Muscle layer of duodenum (tissue), 2 donors: Measurements from ENCODE around the gene SEMA7A.

Source experiments
- H3K27ac ChIP-seq: one replicate; pipeline ENCODE4 v1.7.0; 2013; ENCODE audit warnings: mild to moderate bottlenecking, low read length
- H3K27me3 ChIP-seq: one replicate; pipeline ENCODE4 v1.7.0; 2013; ENCODE audit warnings: low read depth, mild to moderate bottlenecking, control low read depth, low read length
- H3K36me3 ChIP-seq, 2 donors: one replicate each; pipeline ENCODE4 v1.7.0; 2013; ENCODE audit warnings: low read length in 2 of 2, control low read depth in 1 of 2, mild to moderate bottlenecking in 1 of 2; ENCODE audit not compliant: insufficient read depth in 2 of 2, control insufficient read depth in 1 of 2
- H3K4me1 ChIP-seq, 2 donors: one replicate each; pipeline ENCODE4 v1.7.0; 2013; ENCODE audit warnings: low read length in 2 of 2, mild to moderate bottlenecking in 2 of 2, control low read depth in 1 of 2, moderate library complexity in 1 of 2; ENCODE audit not compliant: insufficient read depth in 2 of 2, control insufficient read depth in 1 of 2
- H3K4me3 ChIP-seq, 2 donors: one replicate each; pipeline ENCODE4 v1.7.0; 2013; ENCODE audit warnings: low read length in 2 of 2, low read depth in 1 of 2, mild to moderate bottlenecking in 1 of 2
- H3K9me3 ChIP-seq, 2 donors: one replicate each; pipeline ENCODE4 v1.7.0; 2013; ENCODE audit warnings: low read length in 2 of 2, control low read depth in 1 of 2, mild to moderate bottlenecking in 1 of 2; ENCODE audit not compliant: control insufficient read depth in 1 of 2
- donor health status: healthy.

Gene SEMA7A

DNA sequence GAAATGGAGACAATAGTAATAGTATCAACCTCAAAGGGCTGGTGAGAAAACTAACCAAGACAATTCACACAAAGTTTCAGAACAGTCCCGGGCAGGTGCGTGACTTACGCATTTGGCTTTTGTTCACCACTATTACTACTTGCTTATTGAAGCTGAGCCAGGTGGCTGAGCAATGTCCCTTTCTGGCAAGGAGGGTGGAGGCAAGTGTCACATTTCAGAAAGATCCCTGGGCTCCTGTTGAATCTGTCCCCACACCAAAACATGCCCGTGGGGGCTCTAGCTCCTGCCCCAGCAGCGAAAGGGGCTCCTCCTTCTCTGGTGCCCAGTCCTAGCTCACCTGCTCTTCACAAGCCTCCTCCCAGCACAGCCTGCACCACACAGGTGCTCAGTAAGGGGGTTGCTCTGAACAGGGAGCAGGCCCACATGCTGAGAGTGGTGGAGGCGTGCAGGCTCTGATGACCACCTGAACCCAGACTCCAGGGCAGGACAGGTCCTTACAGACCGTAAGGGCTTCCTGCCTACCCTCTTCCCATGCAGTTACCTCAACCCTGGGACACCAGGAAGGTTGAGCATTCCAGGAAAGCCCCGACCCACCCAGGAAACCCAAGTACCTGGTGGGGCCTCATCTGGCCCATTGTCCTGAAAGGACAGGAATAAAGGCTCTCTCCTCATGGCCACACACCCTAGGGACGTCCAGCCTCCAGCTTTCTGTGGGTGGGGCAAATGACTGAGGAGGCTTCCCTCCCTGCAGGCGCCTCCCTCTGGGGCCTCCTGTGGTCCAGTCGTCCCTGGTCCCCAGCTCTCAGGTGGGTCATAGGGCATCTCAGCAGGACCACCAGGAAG lies 32.6 kb downstream of the SEMA7A start:
- no peaks in the 10 kb centered on the region for H3K36me3 ChIP-seq
- no peak overlapping the region for H3K27ac ChIP-seq
- no peaks in the 10 kb centered on the region for H3K27me3 ChIP-seq
- no peaks in the 10 kb centered on the region for H3K9me3 ChIP-seq
- peaks cover 0 to 5% of the 10 kb centered on the region in 2 donors for H3K4me1 ChIP-seq
- no peak overlapping the region for H3K4me3 ChIP-seq

DNA sequence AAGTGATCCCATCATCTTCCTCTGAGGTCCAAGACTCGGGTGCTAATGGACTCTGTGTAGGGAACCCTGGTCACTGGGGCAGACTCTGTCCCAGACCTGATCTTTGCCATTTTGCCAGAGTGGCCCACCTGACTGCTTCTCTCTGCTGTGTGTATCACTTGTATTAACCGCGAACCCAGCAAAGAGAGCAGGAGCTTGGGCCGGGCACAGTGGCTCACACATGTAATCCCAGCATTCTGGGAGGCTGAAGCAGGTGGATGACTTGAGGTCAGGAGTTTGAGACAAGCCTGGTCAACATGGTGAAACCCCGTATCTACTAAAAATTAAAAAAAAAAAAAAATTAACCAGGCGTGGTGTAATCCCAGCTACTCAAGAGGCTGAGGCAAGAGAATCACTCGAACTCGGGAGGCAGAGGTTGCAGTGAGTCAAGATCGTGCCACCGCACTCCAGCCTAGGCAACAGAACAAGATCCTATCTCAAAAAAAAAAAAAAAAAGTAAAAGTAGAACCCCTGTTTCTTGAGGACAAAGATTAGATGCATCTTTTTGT lies 33.4 kb downstream of the SEMA7A start:
- Histone ChIP-seq H3K4me1 (peaks cover 0 to 5% of the 10 kb centered on the region in 2 donors), H3K27ac (no peak overlapping the region)

DNA sequence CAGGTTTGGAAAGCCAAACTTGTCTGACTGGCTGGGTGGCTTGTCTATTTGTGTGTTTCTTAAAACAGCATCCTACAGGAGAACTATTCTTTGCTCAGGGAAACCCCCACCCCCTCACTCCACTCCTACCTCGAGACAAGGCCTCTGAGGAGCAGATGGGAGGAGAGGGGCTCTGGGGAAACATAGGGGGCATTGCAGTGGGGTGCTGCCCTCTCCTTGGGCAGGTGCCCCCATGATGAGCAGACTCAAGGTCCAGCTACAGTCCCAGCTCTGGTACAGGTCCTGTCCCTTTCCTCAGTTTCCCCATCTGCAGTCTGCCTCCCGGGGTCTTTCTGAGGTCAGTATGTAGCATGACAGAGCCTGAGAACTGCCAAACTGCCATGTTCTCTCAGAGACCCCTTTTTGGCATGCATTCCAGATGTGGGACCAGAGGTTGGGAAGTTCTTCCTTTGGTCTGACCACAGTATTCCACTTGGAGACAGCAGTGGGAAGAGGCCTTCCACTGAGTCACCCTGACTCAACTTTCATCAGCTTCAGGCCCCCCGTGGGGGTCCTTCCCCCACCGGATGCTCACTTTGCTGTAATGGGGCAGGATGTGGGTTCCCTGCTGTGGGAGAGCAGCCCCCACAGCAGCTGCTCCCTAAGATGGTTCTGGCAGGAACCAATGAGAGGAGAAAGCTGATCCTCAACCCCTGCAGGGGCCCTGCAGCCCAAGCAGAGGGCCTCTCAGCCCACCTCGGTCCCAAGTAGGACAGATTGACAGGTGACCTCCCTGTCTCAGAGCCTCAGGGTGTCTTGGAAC lies 34.0 kb downstream of the SEMA7A start:
- peaks cover 0 to 5% of the 10 kb centered on the region in 2 donors for H3K4me1 ChIP-seq
- H3K27ac ChIP-seq, result no peak overlapping the region
- H3K9me3 ChIP-seq, result no peaks in the 10 kb centered on the region
- no peaks in the 10 kb centered on the region for H3K36me3 ChIP-seq
- no peaks in the 10 kb centered on the region for H3K27me3 ChIP-seq
- no peak overlapping the region for H3K4me3 ChIP-seq

More for the DNA sequence above, 33.4 kb downstream of the SEMA7A start:
- H3K4me3 ChIP-seq, result no peak overlapping the region
- no peaks in the 10 kb centered on the region for H3K9me3 ChIP-seq
- no peaks in the 10 kb centered on the region for H3K27me3 ChIP-seq
- H3K36me3 ChIP-seq, result no peaks in the 10 kb centered on the region

DNA sequence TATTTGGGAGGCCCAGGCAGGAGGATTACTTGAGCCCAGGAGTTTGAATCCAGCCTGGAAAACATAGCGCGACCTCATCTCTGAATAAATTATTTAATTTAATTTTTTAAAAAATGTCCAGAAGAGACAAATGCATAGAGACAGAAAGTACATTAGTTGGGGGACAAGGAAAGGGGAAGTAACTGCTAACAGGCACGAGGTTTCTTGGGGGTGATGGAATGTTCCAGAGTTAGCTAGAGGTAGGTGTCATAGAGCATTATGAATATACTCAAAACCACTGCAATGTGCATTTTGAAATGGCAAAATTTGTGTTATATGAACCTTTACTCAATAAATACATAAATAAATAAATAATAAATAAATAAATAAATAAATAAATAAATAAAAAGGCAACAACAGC lies 34.7 kb downstream of the SEMA7A start:
- Histone ChIP-seq H3K4me1 (peaks cover 0 to 5% of the 10 kb centered on the region in 2 donors), H3K36me3 (no peaks in the 10 kb centered on the region), H3K27me3 (no peaks in the 10 kb centered on the region), H3K9me3 (no peaks in the 10 kb centered on the region), H3K4me3 (no peak overlapping the region), H3K27ac (no peak overlapping the region)

DNA sequence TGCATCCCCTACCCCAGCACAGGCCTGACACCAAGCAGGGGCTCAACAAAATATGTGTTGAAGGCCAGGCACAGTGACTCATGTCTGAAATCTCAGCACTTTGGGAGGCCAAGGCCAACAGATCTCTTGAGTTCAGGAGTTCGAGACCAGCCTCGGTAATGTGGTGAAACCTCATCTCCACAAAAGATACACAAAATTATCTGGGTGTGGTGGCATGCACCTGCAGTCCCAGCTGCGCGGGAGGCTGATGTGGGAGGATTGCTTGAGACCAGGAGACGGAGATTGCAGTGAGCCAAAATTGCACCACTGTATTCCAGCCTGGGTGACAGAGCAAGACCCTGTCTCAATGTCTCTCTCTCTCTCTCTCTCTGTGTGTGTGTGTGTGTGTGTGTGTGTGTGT lies 35.6 kb downstream of the SEMA7A start:
- Histone ChIP-seq H3K9me3 (no peaks in the 10 kb centered on the region), H3K4me3 (no peak overlapping the region), H3K27ac (no peak overlapping the region), H3K4me1 (no peaks in the 10 kb centered on the region), H3K36me3 (no peaks in the 10 kb centered on the region), H3K27me3 (no peaks in the 10 kb centered on the region)

DNA sequence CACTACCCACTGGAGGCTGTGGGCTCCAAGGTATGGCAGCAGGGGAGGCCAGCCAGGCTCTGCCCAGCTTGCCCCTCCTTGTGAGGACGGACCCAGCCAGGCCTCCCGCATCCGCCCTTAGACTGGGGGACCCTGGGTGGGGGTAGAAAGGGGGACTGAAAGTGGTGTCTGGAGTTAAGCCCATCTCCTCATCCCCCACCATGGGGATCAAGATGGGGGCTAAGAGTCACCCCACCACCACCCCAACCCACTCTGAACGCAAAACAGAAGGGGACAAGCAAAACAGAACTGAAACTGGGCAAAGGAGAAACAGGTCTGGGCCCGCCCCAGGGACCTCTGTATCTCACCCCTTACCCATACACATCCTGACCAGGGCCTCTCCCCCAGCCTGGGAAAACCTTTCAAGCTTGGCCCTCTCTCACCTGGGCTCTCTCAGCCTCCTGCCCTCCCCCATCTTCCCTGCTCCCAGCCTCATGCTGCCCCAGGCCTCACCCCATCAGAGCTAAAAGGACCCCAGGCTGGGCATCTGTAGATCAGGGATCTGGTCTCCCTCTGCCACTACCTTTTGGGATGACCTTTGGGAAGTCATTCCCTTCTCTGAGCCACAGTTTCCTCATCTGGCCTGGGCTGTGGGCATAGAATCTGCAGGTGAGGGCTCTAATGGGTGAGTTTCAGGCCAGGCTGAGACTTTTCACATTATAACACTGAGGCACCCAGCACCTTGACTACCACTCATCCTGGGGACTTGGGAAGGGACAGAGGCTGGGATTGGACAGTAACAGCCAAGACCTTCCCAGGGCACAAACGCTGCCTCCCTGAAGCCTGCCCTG lies 36.3 kb downstream of the SEMA7A start:
- H3K36me3 ChIP-seq, result no peaks in the 10 kb centered on the region
- no peaks in the 10 kb centered on the region for H3K9me3 ChIP-seq
- no peaks in the 10 kb centered on the region for H3K4me1 ChIP-seq
- H3K4me3 ChIP-seq, result no peak overlapping the region
- H3K27ac ChIP-seq, result no peak overlapping the region
- H3K27me3 ChIP-seq, result no peaks in the 10 kb centered on the region

DNA sequence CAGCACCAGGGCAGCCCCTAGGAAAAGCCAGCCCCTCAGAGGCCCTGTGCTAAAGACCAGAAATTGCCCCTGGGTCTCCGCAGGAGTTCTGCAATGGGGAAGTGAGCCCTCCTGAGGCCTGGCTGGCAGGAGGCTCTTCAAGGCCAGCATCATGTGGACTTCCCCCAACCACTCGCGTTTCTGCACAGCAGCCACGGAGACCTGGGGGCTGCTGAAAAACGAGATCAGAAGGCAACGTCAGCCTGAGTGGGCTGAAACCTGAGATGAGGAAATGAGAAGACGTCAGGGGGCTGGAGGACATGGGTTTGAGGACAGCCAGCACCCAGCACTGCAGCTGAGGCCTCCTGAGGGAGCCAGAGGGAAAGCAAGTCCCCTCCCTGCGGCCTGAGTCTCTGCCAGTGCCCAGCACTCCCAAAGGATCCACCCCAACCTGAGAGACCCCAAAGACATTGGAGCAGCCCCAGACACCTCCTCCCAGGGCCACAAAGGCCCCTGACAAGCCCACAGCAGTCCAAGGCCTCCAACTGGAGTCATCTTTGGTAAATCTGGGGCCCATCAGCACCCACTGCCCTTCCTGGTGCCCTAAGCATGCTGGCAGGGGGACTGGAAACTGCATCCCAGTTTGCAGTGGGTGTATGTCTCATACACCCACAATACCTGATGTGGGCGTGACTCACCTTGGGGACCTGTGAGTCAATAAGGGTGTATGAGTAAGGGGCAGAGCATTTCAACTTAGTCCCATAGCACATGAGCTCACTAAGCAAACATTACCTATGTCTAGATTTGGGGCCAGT lies 37.1 kb downstream of the SEMA7A start:
- H3K4me3 ChIP-seq, result no peak overlapping the region
- H3K27ac ChIP-seq, result no peak overlapping the region
- no peaks in the 10 kb centered on the region for H3K9me3 ChIP-seq
- no peaks in the 10 kb centered on the region for H3K4me1 ChIP-seq
- no peaks in the 10 kb centered on the region for H3K36me3 ChIP-seq
- no peaks in the 10 kb centered on the region for H3K27me3 ChIP-seq

DNA sequence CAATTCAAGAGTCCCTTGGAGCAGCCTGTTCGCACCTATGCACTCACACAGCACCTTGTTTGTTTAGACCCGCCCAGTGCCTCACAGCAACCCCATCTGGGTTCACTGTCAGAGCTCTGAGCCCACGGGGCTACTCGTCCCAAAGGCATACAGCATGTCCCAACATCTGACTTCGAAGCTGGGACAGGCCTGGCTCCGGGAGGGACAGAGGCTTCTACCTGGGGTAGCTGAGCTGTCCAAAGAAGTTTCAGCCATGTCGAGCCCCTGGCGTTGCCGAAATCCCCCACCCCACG lies 37.7 kb downstream of the SEMA7A start:
- Histone ChIP-seq H3K27me3 (no peaks in the 10 kb centered on the region), H3K27ac (no peak overlapping the region), H3K36me3 (no peaks in the 10 kb centered on the region), H3K9me3 (no peaks in the 10 kb centered on the region), H3K4me3 (no peak overlapping the region), H3K4me1 (no peaks in the 10 kb centered on the region)

DNA sequence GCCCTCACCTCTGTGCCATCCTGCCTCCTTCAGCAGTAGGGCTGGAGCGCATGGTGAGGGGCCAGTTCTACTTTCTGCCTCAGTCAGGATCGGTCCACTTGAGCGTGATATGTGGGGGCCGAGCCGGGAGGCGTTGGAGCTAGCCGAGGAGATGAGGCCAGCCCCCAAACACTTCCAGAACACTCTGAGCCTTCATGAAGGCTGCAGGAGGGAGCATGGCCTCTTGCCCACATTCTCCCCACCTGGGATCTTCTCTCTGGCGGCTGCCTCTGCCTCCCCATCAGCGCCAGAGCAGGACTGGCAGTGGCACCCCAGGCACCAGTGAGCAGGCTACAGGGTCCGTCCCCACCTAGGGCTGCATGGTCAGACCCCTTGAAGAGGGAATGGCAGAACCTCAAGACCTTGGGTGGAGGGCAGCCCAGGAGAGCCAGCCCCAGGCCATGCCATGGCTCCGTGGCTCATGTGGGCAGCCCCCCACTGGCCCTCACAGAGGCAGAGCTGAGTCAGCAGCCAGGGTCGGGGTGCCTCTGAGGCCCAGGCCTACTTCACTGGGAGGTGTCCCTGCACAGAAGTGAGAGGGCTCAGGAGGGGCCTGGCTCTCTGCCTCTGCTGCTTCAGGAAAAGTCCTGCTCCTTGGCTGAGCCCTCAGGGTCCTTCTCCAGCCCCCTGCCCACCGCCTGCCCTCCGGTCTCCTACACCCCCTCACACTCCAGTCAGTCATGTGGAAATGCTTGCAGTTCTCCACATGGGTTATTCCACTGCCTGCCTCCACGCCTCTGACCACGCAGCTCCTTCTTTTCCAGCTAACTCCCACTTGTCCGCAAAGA lies 38.2 kb downstream of the SEMA7A start:
- no peaks in the 10 kb centered on the region for H3K4me1 ChIP-seq
- H3K9me3 ChIP-seq, result no peaks in the 10 kb centered on the region
- no peak overlapping the region for H3K4me3 ChIP-seq
- no peak overlapping the region for H3K27ac ChIP-seq
- no peaks in the 10 kb centered on the region for H3K36me3 ChIP-seq
- no peaks in the 10 kb centered on the region for H3K27me3 ChIP-seq
